ENCODE results near the gene RIBC2. TPM values are rescaled to one million over a fixed set of nuclear protein-coding genes. Genes with fewer than 3 reads are reported as not detected.

The RIBC2 gene
- total and polyA plus RNA-seq, 2 of the 13 experiments (the other 11 are each of a cell fraction or from before 2014, with no cell fraction given), result 0.55 TPM; not detected in 1

- no peak for TF ChIP-seq ZNF12 (CRISPR knock-in tag; IDR thresholded peaks at IDR 0.05)
- peak; percentile 30; the same call in 1 of the 2 replicates for TF ChIP-seq ZNF574 (CRISPR knock-in tag; IDR thresholded peaks at IDR 0.05)
- TF ChIP-seq CHD2 (IDR thresholded peaks at IDR 0.05; ENCODE audit: low read depth, low read length), result peak; percentile 94
- no peak for TF ChIP-seq SAFB2 (CRISPR knock-in tag; IDR thresholded peaks at IDR 0.05; ENCODE audit: borderline replicate concordance, low read depth)
- TF ChIP-seq MAFK (conservative IDR thresholded peaks at IDR 0.05 in 1 of 2, IDR thresholded peaks at IDR 0.05 in 1 of 2; ENCODE audit: low read length in 2 of 2), result no peak
- no peak for TF ChIP-seq THAP11 (CRISPR knock-in tag; IDR thresholded peaks at IDR 0.05)
- TF ChIP-seq KDM4B (CRISPR knock-in tag; IDR thresholded peaks at IDR 0.05), result no peak
- TF ChIP-seq ZFP90 (CRISPR knock-in tag; IDR thresholded peaks at IDR 0.05; ENCODE audit: borderline replicate concordance), result 0 out of 2 replicates have a peak, but pooled peaks have one; percentile 38
- TF ChIP-seq, protein P1, sequence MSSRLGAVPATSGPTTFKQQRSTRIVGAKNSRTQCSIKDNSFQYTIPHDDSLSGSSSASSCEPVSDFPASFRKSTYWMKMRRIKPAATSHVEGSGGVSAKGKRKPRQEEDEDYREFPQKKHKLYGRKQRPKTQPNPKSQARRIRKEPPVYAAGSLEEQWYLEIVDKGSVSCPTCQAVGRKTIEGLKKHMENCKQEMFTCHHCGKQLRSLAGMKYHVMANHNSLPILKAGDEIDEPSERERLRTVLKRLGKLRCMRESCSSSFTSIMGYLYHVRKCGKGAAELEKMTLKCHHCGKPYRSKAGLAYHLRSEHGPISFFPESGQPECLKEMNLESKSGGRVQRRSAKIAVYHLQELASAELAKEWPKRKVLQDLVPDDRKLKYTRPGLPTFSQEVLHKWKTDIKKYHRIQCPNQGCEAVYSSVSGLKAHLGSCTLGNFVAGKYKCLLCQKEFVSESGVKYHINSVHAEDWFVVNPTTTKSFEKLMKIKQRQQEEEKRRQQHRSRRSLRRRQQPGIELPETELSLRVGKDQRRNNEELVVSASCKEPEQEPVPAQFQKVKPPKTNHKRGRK (CRISPR knock-in tag; IDR thresholded peaks at IDR 0.05), result no peak
- no peak for TF ChIP-seq ZBTB20 (CRISPR knock-in tag; IDR thresholded peaks at IDR 0.05; ENCODE audit: borderline replicate concordance, low read depth)
- TF ChIP-seq RBFOX2 (IDR thresholded peaks at IDR 0.05; ENCODE audit: low read depth, low read length), result no peak
- TF ChIP-seq MXD1 (CRISPR knock-in tag; IDR thresholded peaks at IDR 0.05), result peak; percentile 51
- TF ChIP-seq, protein P2, sequence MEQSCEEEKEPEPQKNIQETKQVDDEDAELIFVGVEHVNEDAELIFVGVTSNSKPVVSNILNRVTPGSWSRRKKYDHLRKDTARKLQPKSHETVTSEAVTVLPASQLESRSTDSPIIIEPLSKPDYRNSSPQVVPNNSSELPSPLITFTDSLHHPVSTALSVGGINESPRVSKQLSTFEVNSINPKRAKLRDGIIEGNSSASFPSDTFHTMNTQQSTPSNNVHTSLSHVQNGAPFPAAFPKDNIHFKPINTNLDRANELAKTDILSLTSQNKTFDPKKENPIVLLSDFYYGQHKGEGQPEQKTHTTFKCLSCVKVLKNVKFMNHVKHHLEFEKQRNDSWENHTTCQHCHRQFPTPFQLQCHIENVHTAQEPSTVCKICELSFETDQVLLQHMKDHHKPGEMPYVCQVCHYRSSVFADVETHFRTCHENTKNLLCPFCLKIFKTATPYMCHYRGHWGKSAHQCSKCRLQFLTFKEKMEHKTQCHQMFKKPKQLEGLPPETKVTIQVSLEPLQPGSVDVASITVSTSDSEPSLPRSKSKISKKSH (CRISPR knock-in tag; IDR thresholded peaks at IDR 0.05; ENCODE audit: borderline replicate concordance), result no peak
- no peak for TF ChIP-seq SNAPC4 (CRISPR knock-in tag; IDR thresholded peaks at IDR 0.05)
- TF ChIP-seq PAX8 (CRISPR knock-in tag; IDR thresholded peaks at IDR 0.05; ENCODE audit: borderline replicate concordance), result no peak
- no peak for TF ChIP-seq ZNF235 (CRISPR knock-in tag; IDR thresholded peaks at IDR 0.05; ENCODE audit: borderline replicate concordance)
Observed at GRCh38 chr22:45413368-45414211, at the start of gene RIBC2, which contains the start of gene SMC1B (continued).

All from HepG2 (cell line).